Measurements from ENCODE around the gene CCT5. TPM values are rescaled to one million over a fixed set of nuclear protein-coding genes. Genes with fewer than 3 reads are reported as not detected.

CCT5 gene
- total RNA-seq, 1 experiment from 2014 or later, result 548 TPM

DNA sequence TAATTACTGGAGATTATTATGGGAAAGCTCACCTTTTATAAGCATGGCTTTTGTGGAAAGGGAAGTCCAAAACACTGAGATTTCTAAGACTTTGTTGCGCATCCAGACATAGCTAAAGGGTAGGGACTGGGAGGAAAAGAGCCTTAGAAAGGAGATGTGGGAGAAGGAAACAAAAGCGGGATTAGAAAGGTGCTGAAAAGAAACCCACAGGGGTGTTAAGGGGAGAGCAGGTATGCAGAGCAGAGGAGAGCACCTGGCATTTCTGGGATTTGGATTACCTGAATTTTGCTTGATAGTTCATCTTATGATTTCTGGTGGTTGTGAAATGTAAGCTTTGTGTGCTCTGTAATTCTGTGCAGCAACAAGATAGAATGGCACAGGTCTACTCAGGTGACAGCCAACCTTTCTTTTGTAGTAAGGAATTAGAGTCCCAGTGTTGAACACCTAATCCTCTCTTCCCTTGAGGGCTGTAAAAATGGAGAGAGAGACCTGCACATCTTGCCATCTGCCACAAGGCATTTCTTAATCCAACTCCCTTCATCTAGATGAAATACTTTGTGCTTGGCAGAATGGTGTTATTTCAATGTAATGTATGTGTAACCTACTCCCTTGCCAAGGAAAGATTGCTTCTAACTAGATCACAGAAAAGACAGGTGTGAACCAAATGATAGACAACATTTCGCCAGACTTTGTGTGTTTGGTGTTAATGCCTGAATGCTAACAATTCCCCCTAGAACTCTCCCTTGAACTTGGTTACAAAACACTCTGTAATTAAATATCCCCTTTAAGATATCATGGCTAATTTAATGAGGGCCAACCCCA, 47.8 kb upstream of the CCT5 start:
- Mint-ChIP-seq H3K27me3 (ENCODE audit: low read depth) (no peaks in the 10 kb centered on the region), H3K4me3 (no peak overlapping the region), H3K27ac (no peak overlapping the region), H3K36me3 (peaks cover 22% of the 10 kb centered on the region), H3K4me1 (peaks cover 18% of the 10 kb centered on the region), H3K9me3 (peaks cover 24% of the 10 kb centered on the region)
- CTCF ChIA-PET, result interaction anchor here (0.6 to 1.5 kb wide), 34 partner anchors 10 to 826 kb away, joined by 3 to 14 read pairs (median 3); partner anchors contain the start of genes ATPSCKMT and CCT5
- DNase-seq (ENCODE audit: low spot score) (no peak), ATAC-seq (peak; percentile 84)
- POLR2A ChIA-PET, result interaction anchor here (0.7 to 1.2 kb wide), 3 partner anchors 14 to 168 kb away, joined by 3 read pairs; partner anchors contain the start of gene CCT5
- no peak for TF ChIP-seq CREB1 (CRISPR knock-in tag; IDR thresholded peaks at IDR 0.05)

DNA sequence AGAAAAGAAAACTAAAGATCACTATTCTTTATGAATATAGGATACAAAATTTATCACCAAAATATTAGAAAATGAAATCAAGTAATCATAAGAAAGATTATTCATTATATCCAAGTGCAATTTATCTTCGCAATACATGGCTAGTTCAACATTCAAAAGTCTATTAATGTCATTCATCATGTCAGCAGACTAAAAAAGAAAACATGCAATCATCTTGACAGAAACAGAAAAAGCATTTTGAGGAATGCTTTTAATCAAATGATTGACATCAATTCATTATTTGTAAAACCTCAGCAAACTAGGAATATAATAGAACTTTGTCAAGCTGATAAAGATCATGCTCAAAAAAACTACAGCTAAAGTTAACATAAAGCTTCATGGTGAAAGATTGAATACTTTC, 41.1 kb upstream of the CCT5 start:
- H3K9me3 Mint-ChIP-seq, result no peaks in the 10 kb centered on the region

DNA sequence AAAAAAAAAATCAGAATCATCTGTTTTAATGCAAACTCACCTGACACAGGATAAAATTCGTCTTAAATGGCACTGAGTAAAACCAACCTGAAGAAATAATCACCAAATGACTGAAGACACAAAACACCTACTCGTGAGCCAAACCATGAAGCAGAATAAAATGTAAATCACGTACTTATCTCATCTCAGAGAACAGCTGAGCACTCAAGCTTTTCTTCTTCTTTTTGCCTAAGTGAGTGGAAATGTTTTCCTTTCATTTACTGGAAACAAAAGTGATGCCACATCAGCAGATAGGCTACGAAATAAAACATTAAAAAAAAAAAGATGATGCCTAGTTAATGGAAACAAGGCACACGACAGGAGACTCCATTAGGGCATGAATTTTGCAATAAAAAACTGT, 36.8 kb upstream of the CCT5 start:
- Mint-ChIP-seq H3K4me1 (0 out of 2 replicates have a peak, but pooled peaks cover 4% of the 10 kb centered on the region), H3K36me3 (no peaks in the 10 kb centered on the region), H3K27ac (no peak overlapping the region), H3K4me3 (no peak overlapping the region), H3K9me3 (no peaks in the 10 kb centered on the region), H3K27me3 (ENCODE audit: low read depth) (no peaks in the 10 kb centered on the region)
- ATAC-seq (no peak), DNase-seq (ENCODE audit: low spot score) (no peak)
- POLR2A ChIA-PET, result no interaction called here
- CTCF ChIA-PET, result no interaction called here
- TF ChIP-seq, protein P1, sequence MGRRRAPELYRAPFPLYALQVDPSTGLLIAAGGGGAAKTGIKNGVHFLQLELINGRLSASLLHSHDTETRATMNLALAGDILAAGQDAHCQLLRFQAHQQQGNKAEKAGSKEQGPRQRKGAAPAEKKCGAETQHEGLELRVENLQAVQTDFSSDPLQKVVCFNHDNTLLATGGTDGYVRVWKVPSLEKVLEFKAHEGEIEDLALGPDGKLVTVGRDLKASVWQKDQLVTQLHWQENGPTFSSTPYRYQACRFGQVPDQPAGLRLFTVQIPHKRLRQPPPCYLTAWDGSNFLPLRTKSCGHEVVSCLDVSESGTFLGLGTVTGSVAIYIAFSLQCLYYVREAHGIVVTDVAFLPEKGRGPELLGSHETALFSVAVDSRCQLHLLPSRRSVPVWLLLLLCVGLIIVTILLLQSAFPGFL (CRISPR knock-in tag; IDR thresholded peaks at IDR 0.05; ENCODE audit: borderline replicate concordance), result no peak
- TF ChIP-seq KAT7 (CRISPR knock-in tag; IDR thresholded peaks at IDR 0.05; ENCODE audit: borderline replicate concordance) (no peak), TEAD1 (CRISPR knock-in tag; IDR thresholded peaks at IDR 0.05) (no peak), FOXP1 (CRISPR knock-in tag; IDR thresholded peaks at IDR 0.05; ENCODE audit: borderline replicate concordance) (no peak), MYBL2 (CRISPR knock-in tag; IDR thresholded peaks at IDR 0.05) (no peak)
- TF ChIP-seq, protein P2, sequence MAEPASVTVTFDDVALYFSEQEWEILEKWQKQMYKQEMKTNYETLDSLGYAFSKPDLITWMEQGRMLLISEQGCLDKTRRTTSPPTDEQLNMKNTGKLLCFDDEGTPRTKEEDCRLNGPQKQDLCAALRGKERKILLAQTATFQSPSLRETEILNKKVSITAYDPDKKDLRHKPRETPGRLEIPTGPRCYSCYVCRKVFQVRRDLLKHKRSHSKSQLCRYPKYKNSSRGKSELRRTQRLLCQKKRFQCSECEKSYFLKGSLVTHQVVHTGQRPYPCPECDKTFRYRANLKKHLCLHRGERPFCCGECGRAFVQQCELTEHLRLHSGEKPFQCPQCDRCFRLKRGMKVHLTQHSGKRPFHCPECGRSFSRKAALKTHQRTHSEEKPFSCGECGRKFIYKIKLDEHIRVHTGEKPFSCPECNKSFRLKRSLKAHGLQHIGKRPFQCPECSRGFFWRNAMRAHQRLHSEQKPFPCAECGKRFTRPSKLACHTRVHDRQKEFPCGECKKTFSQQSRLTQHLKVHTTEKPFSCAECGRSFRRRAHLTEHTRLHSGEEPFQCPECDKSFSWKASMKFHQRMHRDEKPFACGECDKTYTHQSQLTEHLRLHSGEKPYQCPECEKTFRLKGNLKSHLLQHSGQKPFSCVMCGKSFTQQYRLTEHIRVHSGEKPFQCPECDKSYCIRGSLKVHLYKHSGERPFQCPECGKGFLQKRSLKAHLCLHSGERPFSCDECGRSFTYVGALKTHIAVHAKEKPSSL (CRISPR knock-in tag; conservative IDR thresholded peaks at IDR 0.05), result no peak

More for the DNA sequence above, 41.1 kb upstream of the CCT5 start:
- TF ChIP-seq, protein P3, sequence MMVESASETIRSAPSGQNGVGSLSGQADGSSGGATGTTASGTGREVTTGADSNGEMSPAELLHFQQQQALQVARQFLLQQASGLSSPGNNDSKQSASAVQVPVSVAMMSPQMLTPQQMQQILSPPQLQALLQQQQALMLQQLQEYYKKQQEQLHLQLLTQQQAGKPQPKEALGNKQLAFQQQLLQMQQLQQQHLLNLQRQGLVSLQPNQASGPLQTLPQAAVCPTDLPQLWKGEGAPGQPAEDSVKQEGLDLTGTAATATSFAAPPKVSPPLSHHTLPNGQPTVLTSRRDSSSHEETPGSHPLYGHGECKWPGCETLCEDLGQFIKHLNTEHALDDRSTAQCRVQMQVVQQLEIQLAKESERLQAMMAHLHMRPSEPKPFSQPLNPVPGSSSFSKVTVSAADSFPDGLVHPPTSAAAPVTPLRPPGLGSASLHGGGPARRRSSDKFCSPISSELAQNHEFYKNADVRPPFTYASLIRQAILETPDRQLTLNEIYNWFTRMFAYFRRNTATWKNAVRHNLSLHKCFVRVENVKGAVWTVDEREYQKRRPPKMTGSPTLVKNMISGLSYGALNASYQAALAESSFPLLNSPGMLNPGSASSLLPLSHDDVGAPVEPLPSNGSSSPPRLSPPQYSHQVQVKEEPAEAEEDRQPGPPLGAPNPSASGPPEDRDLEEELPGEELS (CRISPR knock-in tag; IDR thresholded peaks at IDR 0.05), result no peak
- TF ChIP-seq, protein P4, sequence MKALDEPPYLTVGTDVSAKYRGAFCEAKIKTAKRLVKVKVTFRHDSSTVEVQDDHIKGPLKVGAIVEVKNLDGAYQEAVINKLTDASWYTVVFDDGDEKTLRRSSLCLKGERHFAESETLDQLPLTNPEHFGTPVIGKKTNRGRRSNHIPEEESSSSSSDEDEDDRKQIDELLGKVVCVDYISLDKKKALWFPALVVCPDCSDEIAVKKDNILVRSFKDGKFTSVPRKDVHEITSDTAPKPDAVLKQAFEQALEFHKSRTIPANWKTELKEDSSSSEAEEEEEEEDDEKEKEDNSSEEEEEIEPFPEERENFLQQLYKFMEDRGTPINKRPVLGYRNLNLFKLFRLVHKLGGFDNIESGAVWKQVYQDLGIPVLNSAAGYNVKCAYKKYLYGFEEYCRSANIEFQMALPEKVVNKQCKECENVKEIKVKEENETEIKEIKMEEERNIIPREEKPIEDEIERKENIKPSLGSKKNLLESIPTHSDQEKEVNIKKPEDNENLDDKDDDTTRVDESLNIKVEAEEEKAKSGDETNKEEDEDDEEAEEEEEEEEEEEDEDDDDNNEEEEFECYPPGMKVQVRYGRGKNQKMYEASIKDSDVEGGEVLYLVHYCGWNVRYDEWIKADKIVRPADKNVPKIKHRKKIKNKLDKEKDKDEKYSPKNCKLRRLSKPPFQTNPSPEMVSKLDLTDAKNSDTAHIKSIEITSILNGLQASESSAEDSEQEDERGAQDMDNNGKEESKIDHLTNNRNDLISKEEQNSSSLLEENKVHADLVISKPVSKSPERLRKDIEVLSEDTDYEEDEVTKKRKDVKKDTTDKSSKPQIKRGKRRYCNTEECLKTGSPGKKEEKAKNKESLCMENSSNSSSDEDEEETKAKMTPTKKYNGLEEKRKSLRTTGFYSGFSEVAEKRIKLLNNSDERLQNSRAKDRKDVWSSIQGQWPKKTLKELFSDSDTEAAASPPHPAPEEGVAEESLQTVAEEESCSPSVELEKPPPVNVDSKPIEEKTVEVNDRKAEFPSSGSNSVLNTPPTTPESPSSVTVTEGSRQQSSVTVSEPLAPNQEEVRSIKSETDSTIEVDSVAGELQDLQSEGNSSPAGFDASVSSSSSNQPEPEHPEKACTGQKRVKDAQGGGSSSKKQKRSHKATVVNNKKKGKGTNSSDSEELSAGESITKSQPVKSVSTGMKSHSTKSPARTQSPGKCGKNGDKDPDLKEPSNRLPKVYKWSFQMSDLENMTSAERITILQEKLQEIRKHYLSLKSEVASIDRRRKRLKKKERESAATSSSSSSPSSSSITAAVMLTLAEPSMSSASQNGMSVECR (CRISPR knock-in tag; IDR thresholded peaks at IDR 0.05; ENCODE audit: borderline replicate concordance), result no peak
- TF ChIP-seq ZNF263 (CRISPR knock-in tag; IDR thresholded peaks at IDR 0.05; ENCODE audit: low read depth) (no peak), SMAD4 (CRISPR knock-in tag; IDR thresholded peaks at IDR 0.05) (no peak), ETV6 (CRISPR knock-in tag; IDR thresholded peaks at IDR 0.05) (no peak)
- TF ChIP-seq, protein P5, sequence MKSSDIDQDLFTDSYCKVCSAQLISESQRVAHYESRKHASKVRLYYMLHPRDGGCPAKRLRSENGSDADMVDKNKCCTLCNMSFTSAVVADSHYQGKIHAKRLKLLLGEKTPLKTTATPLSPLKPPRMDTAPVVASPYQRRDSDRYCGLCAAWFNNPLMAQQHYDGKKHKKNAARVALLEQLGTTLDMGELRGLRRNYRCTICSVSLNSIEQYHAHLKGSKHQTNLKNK (CRISPR knock-in tag; IDR thresholded peaks at IDR 0.05), result no peak
- TF ChIP-seq, protein P6, sequence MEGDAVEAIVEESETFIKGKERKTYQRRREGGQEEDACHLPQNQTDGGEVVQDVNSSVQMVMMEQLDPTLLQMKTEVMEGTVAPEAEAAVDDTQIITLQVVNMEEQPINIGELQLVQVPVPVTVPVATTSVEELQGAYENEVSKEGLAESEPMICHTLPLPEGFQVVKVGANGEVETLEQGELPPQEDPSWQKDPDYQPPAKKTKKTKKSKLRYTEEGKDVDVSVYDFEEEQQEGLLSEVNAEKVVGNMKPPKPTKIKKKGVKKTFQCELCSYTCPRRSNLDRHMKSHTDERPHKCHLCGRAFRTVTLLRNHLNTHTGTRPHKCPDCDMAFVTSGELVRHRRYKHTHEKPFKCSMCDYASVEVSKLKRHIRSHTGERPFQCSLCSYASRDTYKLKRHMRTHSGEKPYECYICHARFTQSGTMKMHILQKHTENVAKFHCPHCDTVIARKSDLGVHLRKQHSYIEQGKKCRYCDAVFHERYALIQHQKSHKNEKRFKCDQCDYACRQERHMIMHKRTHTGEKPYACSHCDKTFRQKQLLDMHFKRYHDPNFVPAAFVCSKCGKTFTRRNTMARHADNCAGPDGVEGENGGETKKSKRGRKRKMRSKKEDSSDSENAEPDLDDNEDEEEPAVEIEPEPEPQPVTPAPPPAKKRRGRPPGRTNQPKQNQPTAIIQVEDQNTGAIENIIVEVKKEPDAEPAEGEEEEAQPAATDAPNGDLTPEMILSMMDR (IDR thresholded peaks at IDR 0.05), result no peak
- CTCF ChIA-PET, result no interaction called here
- no peak overlapping the region for H3K4me3 Mint-ChIP-seq
- H3K36me3 Mint-ChIP-seq, result no peaks in the 10 kb centered on the region
- no peak overlapping the region for H3K27ac Mint-ChIP-seq
- DNase-seq (ENCODE audit: low spot score) (no peak), ATAC-seq (no peak)
- no peaks in the 10 kb centered on the region for H3K27me3 Mint-ChIP-seq (ENCODE audit: low read depth)
- POLR2A ChIA-PET, result no interaction called here
- H3K4me1 Mint-ChIP-seq, result 0 out of 2 replicates have a peak, but pooled peaks cover 4% of the 10 kb centered on the region

Measured in WTC11 (cell line).